HG03045 (cell line): ENCODE measurements around the gene PRDX5.

Experiments used
- ATAC-seq: cut with Tn5 transposase; IDR thresholded peaks from one replicate; pipeline ENCODE4 v1.9.1; 2021; ENCODE audit warnings: mild to moderate bottlenecking, moderate library complexity; ENCODE audit not compliant: unreplicated experiment

Gene PRDX5

DNA sequence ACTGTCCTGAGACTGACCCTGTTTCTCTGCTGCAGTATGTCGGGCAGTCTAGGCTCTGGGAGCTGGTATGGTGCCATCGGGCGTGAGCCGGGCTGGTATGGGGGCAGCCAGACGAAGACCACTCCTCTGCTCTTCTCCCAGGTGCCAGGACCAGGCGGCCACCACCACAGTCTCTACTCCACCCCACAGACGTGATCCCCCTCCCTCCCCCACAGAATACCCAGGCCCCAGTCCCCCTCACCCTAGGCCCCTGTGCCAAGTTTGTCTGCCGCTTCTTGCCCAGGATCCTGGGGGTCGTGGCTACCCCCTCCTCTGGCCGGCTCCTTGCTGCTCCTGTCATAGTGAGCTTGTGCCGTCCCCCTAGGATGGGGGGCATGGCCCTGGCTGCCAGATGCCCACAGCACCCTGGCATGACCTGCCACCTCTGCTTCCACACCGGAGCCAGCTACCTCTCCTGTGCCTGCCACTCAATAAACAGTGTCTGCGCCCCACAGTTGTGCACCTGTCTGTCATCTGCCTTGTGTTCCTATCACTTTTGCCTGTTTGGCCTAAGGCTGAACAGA is 28.8 kb upstream of the PRDX5 start:
- ATAC-seq = no peak

GRCh38 chr11:64290352-64291261 is 27.3 kb upstream of the PRDX5 start:
- ATAC-seq = no peak

GRCh38 chr11:64291262-64291751 is 26.6 kb upstream of the PRDX5 start, which contains the start of gene KCNK4:
Gene KCNK4 (plus strand): TSS chr11:64291302. CDS start chr11:64293019, 1,717 bp downstream.
- no peak for ATAC-seq

DNA sequence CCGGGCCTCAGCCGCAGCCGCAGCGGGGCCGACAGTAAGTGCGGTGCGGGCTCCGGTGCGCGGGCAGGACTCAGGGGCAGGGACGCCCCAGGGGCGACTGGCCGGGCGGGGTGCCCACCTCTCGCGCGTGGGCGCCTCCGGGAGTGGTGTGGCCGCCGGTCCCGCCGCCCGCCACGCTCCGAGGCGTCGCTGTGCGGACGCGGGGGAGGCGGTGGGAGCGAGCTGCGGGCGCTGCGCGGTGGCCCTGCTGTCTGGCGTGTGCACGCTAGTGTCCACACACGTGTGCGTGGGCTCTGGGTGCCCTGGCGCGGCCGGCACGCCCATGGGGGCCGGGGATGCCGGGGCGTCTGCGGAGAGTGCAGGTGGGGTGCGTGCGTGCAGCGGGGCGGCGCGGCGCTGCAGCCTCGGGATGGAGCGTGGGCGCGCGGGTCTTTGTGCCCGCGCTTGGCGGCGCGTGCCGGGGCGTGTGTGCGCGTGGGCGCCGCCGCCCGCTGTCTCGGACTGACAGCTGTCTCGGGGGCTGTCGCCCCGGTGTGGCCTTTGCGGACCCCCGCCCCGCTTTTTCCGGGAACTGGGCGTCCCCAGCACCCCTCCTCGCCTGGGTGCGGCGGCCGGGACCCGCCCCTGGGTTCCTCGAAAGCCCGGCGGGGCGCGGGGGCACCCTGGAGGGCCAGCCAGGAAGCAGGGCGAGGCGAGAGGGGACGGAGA is 26.0 kb upstream of the PRDX5 start:
- ATAC-seq = no peak

DNA sequence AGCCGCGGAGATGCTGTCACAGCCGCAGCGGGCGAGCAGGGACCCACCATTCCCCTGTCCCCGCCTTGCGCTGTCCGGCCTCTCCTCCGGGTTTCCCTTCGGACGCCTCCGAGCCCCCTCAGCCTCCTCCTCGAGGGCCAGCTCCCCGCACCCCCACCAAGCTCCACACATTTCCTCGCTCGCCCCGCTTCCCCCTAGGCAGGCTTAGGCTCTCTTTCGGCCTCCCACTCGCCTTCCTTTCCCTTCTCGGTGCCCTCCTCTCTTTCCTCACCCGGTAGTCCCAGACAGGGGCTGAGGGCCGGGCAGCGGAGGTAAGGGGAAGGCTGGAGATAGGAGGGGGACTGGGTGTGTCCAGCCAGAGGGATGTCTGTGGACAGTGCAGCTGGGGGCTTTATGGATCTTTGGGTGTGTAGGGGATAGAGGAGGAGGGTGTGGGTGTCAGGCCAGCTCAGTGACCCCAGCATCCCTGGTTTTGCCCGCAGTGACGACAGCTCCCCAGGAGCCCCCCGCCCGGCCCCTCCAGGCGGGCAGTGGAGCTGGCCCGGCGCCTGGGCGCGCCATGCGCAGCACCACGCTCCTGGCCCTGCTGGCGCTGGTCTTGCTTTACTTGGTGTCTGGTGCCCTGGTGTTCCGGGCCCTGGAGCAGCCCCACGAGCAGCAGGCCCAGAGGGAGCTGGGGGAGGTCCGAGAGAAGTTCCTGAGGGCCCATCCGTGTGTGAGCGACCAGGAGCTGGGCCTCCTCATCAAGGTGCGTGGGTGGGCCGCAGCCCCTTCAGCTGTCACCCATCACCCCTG is 25.3 kb upstream of the PRDX5 start:
- ATAC-seq = no peak

GRCh38 chr11:64294774-64295173 is 23.1 kb upstream of the PRDX5 start:
- ATAC-seq = no peak

GRCh38 chr11:64295760-64296159 is 22.2 kb upstream of the PRDX5 start:
- no peak for ATAC-seq

DNA sequence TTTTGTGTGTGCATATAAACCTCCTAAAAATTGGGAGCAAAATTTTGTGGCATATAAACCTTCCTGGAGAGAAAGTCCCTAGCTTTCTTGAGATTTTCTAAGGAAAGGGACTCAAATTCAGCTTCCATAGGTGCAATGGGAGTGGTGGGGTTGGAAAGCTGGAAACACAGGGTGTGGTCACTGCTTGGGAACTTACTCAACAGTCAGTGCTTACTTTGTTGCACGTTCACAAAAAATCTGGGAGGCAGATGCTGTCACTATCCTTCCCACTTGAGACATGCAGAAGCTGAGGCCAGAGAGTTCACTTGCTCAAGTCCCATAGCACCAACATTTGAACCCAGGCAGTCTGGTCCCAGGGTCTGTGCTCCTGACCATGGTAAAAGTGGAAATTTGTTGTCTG is 21.7 kb upstream of the PRDX5 start:
- no peak for ATAC-seq

GRCh38 chr11:64296830-64297698 is 20.9 kb upstream of the PRDX5 start:
- no peak for ATAC-seq

- ATAC-seq = no peak
Measured at GRCh38 chr11:64297699-64298358, 20.1 kb upstream of the PRDX5 start.

DNA sequence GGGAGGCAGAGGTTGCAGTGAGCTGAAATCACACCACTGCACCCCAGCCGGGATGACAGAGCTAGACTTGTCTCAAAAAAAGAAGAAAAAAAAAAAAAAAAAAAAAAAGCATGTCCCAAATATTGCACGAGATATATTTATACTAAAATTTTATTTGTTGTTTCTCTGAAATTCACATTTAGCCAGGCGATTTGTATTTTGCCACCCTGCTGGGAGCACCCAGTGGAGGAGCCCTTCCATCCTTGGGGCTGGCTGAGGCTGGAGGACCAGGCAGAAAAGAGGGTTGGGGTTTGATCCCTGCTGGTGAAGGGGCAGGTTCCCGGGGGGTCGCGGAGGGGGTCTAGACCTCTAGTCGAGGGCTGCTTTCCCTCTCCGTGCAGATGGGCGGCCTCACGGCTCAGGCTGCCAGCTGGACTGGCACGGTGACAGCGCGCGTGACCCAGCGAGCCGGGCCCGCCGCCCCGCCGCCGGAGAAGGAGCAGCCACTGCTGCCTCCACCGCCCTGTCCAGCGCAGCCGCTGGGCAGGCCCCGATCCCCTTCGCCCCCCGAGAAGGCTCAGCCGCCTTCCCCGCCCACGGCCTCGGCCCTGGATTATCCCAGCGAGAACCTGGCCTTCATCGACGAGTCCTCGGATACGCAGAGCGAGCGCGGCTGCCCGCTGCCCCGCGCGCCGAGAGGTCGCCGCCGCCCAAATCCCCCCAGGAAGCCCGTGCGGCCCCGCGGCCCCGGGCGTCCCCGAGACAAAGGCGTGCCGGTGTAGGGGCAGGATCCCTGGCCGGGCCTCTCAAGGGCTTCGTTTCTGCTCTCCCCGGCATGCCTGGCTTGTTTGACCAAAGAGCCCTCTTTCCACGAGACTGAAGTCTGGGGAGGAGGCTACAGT is 18.7 kb upstream of the PRDX5 start:
- ATAC-seq = no peak

GRCh38 chr11:64299847-64300648 is 17.9 kb upstream of the PRDX5 start, which contains the start of gene CATSPERZ:
Gene CATSPERZ (plus strand): TSS chr11:64300358. CDS start chr11:64300411, 53 bp downstream.
- no peak for ATAC-seq

DNA sequence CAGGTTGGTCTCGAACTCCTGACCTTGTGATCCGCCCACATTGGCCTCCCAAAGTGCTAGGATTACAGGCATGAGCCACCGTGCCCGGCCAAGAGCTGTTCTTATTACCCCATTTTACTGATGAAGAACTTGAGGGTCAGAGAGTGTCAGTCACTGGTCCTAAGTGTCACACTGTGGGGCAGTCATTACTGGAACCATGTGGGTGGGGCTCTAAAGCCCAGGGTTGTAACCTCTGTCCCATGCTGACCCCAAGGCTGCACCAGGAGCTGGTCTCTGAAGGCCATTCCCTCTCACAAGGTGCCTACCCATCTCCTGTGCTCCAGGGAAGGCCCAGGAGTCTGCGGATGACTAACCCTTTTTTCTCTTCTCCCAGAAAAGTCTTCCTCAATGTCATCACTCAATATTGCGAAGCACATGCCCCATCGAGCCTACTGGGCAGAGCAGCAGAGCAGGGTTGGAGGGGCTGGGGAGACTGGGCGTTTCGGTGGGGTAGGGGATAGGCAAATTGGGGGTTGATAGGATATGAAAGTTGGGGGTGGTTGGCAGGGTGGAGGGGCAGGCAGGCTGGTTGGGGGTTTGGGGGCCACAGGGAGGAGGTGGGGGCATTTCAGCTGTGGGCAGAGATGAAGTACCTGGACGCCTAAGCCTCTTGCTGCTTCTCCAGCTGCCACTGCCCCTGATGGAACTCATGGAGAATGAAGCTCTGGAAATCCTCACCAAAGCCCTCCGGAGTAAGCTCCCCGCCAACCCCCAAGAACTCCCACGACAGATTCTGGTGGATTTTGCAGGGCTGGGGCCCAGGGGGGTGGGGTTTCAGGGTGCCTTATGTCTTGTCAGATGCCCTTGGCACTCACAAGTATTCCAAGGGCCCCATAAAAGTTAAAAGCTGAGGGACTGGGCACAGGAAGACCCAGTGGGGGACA is 14.6 kb upstream of the PRDX5 start:
- ATAC-seq = no peak

DNA sequence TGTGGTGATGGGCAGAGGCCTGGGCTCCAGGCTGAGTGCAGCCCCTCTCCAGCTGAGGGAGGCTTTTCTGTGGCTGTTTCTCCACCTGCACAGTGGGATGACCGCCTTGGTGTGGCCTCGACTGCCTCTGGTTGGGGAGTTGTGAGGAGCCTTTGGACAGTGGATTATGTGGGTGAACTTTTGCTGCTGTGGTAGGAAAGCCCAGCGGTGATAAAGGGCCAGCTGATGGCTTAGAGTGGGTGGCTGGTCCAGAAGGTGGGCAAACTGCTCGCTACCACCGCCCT is 13.9 kb upstream of the PRDX5 start:
- no peak for ATAC-seq

DNA sequence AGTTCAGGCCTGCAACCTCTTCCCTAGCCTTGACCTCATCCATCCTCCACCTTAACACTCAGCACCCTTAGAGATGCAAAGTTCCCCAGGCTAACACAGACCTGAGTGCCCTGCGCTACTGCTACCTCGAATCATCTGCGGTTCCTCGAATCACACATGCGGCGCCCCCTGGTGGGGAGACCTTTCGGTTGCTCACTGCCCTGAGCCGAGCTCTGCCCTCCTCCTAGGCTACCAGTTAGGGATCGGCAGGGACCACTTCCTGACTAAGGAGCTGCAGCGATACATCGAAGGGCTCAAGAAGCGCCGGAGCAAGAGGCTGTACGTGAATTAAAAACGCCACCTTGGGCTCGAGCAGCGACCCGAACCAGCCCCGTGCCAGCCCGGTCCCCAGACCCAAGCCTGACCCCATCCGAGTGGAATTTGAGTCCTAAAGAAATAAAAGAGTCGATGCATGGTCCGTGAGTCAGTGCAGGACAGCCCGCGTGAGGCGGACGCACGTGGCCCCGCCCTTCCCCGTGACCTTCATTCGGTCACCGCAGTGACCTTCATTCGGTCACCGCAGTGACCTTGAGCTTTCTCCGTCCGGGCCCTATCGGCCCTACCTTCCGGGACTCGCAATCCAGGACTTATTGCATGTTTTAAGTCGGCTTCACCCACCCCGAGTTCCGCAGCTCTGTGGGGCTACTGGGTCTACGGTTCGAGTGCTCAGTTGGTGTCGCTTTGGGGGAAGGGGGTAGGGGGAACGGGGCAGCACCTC is 13.4 kb upstream of the PRDX5 start:
- ATAC-seq = peak; percentile 19
